HuH-7.5 (cell line): ENCODE results near the gene DLX3.
A peak's percentile ranks its signal among the peaks of the same experiment; 100 is the strongest.

Experiments used
- DNase-seq: peaks from one replicate; pipeline ENCODE4 v3.0.0; 2011; ENCODE audit warnings: low spot score

The DLX3 gene

GRCh38 chr17:49972486-49973270, 22.3 kb downstream of the DLX3 start:
- DNase-seq: no peak

DNA sequence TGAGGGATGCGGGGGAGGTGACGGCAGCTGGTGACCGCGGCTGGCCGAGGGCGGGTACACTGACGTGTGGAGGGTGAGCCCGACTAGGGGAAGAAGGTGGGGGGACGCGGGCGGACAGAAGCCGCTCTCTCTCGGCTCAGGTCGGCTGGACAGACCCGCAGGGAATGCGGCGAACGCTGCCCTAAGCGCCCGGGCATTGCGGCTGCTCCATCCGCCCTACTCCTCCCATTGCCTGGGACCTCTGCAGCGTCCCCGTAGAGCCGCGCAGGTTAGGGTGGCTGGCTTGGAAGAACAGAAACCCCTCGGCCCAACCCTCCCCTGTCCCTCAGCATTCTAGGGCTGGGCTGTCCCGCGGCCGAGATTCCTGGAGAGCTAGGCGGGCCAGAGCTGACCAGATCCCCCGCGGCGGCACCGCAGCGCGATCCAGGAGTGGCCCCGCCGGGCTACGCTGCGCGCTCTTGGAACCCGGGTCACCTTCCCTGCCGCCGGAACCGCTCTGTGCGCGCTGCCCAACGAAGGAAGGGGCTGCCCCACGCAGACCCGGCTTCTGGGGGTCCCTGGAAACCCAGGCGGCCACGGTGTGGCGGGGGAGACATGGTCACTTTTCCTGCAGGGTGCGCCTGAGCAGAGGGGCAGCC, 23.1 kb downstream of the DLX3 start:
- no peak for DNase-seq

DNA sequence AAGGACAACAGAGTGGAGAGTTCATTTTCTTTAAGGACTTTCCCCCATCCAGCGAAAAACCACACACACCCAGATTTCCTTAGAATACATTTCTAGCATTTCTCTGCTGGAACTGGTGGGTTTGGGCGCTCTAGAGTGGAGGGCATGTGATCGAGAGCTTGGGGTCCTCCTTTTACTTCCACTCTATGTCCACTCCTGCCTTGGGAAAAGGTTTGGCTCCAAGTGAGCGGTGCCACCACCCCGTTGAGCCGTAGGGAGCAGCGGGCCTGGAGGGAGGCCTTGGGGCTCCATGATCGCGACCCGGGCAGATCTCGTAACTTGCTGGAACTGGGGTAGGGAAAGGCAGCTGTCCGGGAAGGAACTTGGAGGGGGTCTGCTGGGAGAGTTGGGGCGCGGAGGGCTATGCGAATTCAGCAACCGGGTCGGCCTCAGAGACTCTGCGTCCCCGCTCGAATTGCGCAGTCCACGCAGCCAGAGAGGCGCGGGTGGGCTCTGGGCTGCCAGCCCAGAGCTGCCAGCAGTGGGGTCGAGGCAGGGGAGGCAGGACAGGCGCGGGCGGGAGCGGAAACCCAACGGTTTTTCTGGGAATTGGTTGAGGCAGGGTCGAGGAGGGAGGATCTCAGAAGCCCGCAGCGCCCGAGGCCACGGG, 23.7 kb downstream of the DLX3 start:
- no peak for DNase-seq

DNA sequence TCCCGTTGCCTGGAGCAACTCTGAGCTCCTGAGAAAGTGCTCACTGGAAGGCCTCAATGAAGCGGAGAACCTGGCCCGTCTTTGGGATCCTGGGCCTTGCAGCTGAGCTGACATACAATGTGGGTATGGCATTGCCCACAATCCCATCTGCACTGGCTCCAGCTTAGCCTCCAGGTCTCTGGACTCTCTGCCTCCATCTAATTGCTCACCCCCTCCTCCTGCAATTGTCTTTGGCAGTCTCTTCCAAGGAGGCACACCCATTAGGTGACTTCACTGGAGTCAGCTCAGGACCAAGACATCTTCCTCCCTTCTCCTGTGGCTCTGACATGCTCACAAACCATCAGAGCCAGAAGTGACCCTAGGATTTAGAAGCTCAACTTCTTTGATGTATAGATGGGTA, 24.5 kb downstream of the DLX3 start:
- DNase-seq: no peak

- no peak for DNase-seq
Measured at GRCh38 chr17:49969795-49970389, 25.1 kb downstream of the DLX3 start.

DNA sequence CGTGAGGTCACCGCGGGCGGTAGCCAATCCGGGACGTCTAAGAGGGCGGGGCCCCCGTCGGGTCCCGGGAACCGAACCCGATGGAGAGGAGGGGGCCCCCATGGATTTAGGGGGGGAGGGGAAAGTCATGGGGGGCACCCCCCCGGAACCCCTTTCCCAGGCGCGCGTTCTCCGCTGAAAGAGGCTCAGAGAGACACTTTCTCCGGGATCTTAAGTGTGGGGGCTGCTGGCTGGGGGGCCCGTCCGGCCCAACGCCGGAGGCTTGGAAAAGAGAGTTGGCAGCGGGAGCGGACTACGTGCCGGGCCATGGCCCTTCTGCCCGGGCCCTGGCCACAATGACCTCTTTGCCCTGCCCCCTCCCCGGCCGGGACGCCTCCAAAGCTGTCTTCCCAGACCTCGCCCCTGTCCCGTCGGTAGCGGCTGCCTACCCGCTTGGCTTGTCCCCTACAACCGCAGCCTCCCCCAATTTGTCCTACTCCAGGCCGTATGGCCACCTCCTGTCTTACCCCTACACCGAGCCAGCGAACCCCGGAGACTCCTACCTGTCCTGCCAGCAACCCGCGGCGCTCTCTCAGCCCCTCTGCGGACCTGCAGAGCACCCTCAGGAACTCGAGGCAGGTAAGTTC, 25.8 kb downstream of the DLX3 start, which contains the start of gene DLX4:
DLX4 (plus strand) TSS at position 57 of the 626 bp plus-strand sequence; CDS start at position 336, 279 bp downstream.
- peak; percentile 52 for DNase-seq

GRCh38 chr17:49968405-49969133, 26.5 kb downstream of the DLX3 start:
- DNase-seq: peak; percentile 95

DNA sequence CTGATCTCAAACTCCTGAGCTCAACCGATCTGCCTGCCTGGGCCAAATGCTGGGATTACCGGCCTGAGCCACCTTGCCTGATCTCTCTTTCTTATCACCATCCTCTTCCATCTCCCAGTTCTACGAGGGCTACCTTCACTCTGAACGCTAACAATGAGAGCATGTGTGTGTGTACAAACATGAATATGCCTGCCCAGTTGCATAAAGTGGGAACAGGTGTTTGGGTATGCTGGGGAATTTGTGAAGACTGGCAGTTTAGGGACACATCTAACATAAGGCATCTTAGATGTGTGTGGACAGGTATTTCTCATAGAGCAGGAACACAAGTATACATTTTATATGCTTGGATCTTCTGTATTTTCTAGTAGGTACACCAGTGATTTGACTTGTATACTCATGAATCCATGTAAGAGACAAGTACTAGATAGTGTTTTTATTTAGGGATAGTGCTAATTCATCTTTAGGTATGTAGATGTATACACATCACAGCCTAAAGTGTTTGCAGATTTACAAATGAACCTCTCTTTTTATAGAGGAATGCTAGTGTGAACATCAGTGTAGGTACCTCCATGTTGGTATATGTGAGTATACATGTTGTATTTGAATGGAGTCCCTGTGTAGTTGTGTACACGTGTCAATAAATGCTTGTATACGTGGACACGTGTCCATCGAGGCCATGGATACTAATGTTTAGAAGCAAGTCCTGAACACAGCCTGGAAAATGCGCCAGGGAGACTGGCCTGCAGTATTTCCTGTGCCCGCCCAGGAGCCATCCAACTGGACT, 27.2 kb downstream of the DLX3 start:
- DNase-seq: no peak

GRCh38 chr17:49967205-49967604, 27.8 kb downstream of the DLX3 start:
- DNase-seq: no peak

DNA sequence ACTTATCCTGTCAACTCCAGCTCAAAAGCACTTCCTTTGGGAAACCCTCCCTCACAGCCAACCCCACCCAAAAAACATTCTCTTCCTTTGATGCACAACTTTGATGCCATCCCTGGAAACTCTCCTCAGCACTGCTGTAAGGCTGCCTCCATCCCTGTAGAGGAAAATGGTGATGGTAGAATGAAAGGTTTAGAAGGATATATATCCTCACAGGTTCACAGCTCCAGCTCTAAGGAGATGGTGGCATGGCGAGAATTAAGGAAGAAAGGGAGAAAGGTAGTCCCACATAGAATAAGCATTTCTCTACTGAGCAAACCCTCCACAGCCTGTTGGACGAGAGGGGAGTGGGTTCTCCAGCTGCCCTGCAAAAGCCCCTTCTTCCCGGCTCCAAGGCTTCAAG, 28.3 kb downstream of the DLX3 start:
- no peak for DNase-seq

DNA sequence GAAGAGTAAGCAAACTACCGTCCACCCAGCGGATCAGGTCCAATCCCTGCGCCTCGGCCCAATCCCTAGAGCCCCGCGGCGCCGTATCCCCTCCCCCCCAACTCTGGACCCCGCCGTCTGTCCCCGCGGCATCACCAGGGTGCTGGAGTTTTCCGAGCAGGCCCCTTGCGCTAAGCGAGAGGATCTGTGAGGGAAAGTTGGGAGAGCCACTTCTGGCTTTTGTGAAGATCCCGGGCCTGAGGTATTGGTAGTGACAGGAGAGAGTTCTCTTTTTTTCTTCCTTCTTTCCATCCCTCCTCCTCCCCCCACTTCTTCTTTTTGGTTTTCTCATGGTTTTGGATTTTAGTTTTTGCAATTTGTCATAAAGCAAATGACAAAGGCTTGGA, 29.5 kb downstream of the DLX3 start:
- DNase-seq: no peak

GRCh38 chr17:49964769-49965523, 30.1 kb downstream of the DLX3 start:
- DNase-seq: no peak

- no peak for DNase-seq
Measured at GRCh38 chr17:49964303-49964768, 30.7 kb downstream of the DLX3 start.

GRCh38 chr17:49963626-49964302, 31.3 kb downstream of the DLX3 start:
- no peak for DNase-seq

DNA sequence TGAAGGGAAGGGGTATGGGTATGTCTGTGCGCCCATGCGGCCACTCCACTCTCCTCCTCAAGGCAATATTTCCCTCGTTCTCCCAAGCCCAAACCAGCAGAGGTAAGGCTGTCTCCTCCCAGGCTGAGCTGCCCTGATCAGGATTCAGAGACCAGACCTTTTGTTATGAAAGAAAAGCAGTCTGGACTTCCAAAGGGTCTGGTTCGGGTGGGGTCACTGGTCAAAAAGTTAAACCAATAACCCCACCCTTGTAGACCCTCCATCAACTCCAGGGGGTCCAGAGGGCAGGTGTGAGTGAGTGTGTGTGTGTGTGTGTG, 31.8 kb downstream of the DLX3 start:
- no peak for DNase-seq

GRCh38 chr17:49962599-49963308, 32.3 kb downstream of the DLX3 start:
- DNase-seq: no peak

GRCh38 chr17:49959183-49959935, 35.7 kb downstream of the DLX3 start:
- DNase-seq: no peak

DNA sequence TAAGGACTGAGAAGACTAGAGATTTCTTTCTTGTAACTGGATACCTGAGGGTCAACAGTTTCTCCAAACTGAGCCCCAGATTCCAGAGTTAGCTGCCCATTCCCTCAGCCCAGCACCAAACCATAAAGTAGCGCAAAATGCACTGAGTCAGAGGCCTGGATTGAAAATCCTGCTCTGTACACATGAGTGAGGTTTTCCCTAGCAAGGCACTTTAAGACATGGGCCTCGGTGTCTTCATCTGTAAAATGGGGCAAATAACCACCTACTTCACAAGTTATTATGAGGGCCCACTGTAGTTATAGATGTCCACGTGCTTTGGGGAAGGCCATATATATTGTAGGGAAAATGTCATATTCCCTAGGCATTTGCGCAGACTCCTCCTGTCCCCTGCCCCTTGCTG, 36.3 kb downstream of the DLX3 start:
- no peak for DNase-seq
